IPS-18a (cell line): ENCODE data around the gene ERMARD.

Experiments used
- H3K27ac ChIP-seq: one replicate; pipeline ENCODE4 v1.5.1; 2013; ENCODE audit warnings: low read length
- H3K27me3 ChIP-seq: one replicate; pipeline ENCODE4 v1.6.1; 2013; ENCODE audit warnings: mild to moderate bottlenecking, low read length; ENCODE audit not compliant: control insufficient read depth, insufficient read depth
- H3K36me3 ChIP-seq: one replicate; pipeline ENCODE4 v1.6.1; 2013; ENCODE audit warnings: low read depth, low read length; ENCODE audit not compliant: control insufficient read depth
- H3K4me1 ChIP-seq: one replicate; pipeline ENCODE4 v1.6.1; 2013; ENCODE audit warnings: low read depth, low read length; ENCODE audit not compliant: control insufficient read depth
- H3K4me3 ChIP-seq: one replicate; pipeline ENCODE4 v1.5.1; 2013; ENCODE audit warnings: low read length
- H3K9ac ChIP-seq: one replicate; pipeline ENCODE4 v1.6.1; 2013; ENCODE audit warnings: mild to moderate bottlenecking, low read length, moderate library complexity
- H3K9me3 ChIP-seq: one replicate; pipeline ENCODE4 v1.6.1; 2013; ENCODE audit warnings: low read depth, low read length; ENCODE audit not compliant: control insufficient read depth

ERMARD gene

GRCh38 chr6:169751242-169752073 lies at the start of gene ERMARD, which contains the start of gene DYNLT2:
Gene ERMARD (plus strand): TSS chr6:169751622. CDS start chr6:169751658, 36 bp downstream.
Gene DYNLT2 (minus strand): TSS chr6:169751572. CDS start chr6:169751458, 114 bp downstream.
- Histone ChIP-seq H3K4me3 (peak within 1 kb of the TSS; percentile 62), H3K27ac (peak within 1 kb of the TSS; percentile 91), H3K9ac (peak within 1 kb of the TSS; percentile 88), H3K36me3 (no peaks in the 10 kb centered on the region), H3K27me3 (no peaks in the 10 kb centered on the region), H3K9me3 (no peaks in the 10 kb centered on the region), H3K4me1 (peaks cover 11% of the 10 kb centered on the region)

GRCh38 chr6:169701954-169702839 lies 49.2 kb upstream of the ERMARD start, which contains the start of the genes C6orf120 and WDR27:
Gene C6orf120 (plus strand): TSS chr6:169702126. CDS start chr6:169702460, 334 bp downstream.
Gene WDR27 (minus strand): TSS chr6:169702029. CDS start chr6:169689005, 13,024 bp downstream.
- H3K4me1 ChIP-seq: peaks cover 23% of the 10 kb centered on the region
- H3K27me3 ChIP-seq: no peaks in the 10 kb centered on the region
- peak within 1 kb of the TSS; percentile 89 for H3K9ac ChIP-seq
- H3K4me3 ChIP-seq: peak within 1 kb of the TSS; percentile 93
- H3K36me3 ChIP-seq: peaks cover 14% of the 10 kb centered on the region
- no peaks in the 10 kb centered on the region for H3K9me3 ChIP-seq
- peak within 1 kb of the TSS; percentile 80 for H3K27ac ChIP-seq

GRCh38 chr6:169702840-169703246 lies 48.6 kb upstream of the ERMARD start:
- Histone ChIP-seq H3K9me3 (no peaks in the 10 kb centered on the region), H3K4me3 (peak overlapping the region; percentile 93), H3K27me3 (no peaks in the 10 kb centered on the region), H3K9ac (peak overlapping the region; percentile 89), H3K27ac (peak overlapping the region; percentile 80), H3K4me1 (peaks cover 23% of the 10 kb centered on the region), H3K36me3 (peaks cover 19% of the 10 kb centered on the region)

GRCh38 chr6:169707772-169708171 lies 43.6 kb upstream of the ERMARD start:
- Histone ChIP-seq H3K4me1 (peaks cover 13% of the 10 kb centered on the region), H3K9me3 (no peaks in the 10 kb centered on the region), H3K9ac (no peak overlapping the region), H3K4me3 (no peak overlapping the region), H3K27me3 (no peaks in the 10 kb centered on the region), H3K36me3 (peaks cover 53% of the 10 kb centered on the region), H3K27ac (no peak overlapping the region)

GRCh38 chr6:169709293-169709692 lies 42.1 kb upstream of the ERMARD start:
- no peak overlapping the region for H3K9ac ChIP-seq
- no peak overlapping the region for H3K4me3 ChIP-seq
- no peaks in the 10 kb centered on the region for H3K27me3 ChIP-seq
- no peaks in the 10 kb centered on the region for H3K4me1 ChIP-seq
- no peaks in the 10 kb centered on the region for H3K9me3 ChIP-seq
- H3K36me3 ChIP-seq: peaks cover 62% of the 10 kb centered on the region
- no peak overlapping the region for H3K27ac ChIP-seq

- H3K36me3 ChIP-seq: peaks cover 66% of the 10 kb centered on the region
These were observed 41.4 kb upstream of the ERMARD start for GRCh38 chr6:169710009-169710408.

GRCh38 chr6:169714178-169714577 lies 37.2 kb upstream of the ERMARD start:
- Histone ChIP-seq H3K36me3 (peaks cover 69% of the 10 kb centered on the region), H3K4me1 (no peaks in the 10 kb centered on the region), H3K4me3 (no peak overlapping the region), H3K9ac (no peak overlapping the region), H3K27me3 (no peaks in the 10 kb centered on the region), H3K9me3 (no peaks in the 10 kb centered on the region), H3K27ac (no peak overlapping the region)

More at GRCh38 chr6:169710009-169710408, 41.4 kb upstream of the ERMARD start:
- no peaks in the 10 kb centered on the region for H3K4me1 ChIP-seq
- no peak overlapping the region for H3K4me3 ChIP-seq
- H3K9ac ChIP-seq: no peak overlapping the region
- no peaks in the 10 kb centered on the region for H3K27me3 ChIP-seq
- no peak overlapping the region for H3K27ac ChIP-seq
- H3K9me3 ChIP-seq: no peaks in the 10 kb centered on the region

GRCh38 chr6:169714595-169714994 lies 36.8 kb upstream of the ERMARD start:
- Histone ChIP-seq H3K4me1 (no peaks in the 10 kb centered on the region), H3K9ac (no peak overlapping the region), H3K36me3 (peaks cover 65% of the 10 kb centered on the region), H3K4me3 (no peak overlapping the region), H3K27ac (no peak overlapping the region), H3K27me3 (no peaks in the 10 kb centered on the region), H3K9me3 (no peaks in the 10 kb centered on the region)

- Histone ChIP-seq H3K27ac (no peak overlapping the region), H3K27me3 (peaks cover 11% of the 10 kb centered on the region), H3K4me1 (peaks cover 8% of the 10 kb centered on the region), H3K9me3 (no peaks in the 10 kb centered on the region), H3K9ac (no peak overlapping the region), H3K36me3 (peaks cover 34% of the 10 kb centered on the region), H3K4me3 (no peak overlapping the region)
These were observed 32.3 kb upstream of the ERMARD start for GRCh38 chr6:169719117-169719516.

- no peaks in the 10 kb centered on the region for H3K9me3 ChIP-seq
- H3K4me3 ChIP-seq: no peak overlapping the region
- no peak overlapping the region for H3K9ac ChIP-seq
- peaks cover 8% of the 10 kb centered on the region for H3K4me1 ChIP-seq
- no peak overlapping the region for H3K27ac ChIP-seq
- H3K36me3 ChIP-seq: peaks cover 21% of the 10 kb centered on the region
- peaks cover 11% of the 10 kb centered on the region for H3K27me3 ChIP-seq
These were observed 31.1 kb upstream of the ERMARD start for GRCh38 chr6:169720207-169720855.
